DMS114 treated with DMSO at 0.1 percent for 48 hours (cell line): ENCODE measurements around the gene POLE.
A peak's percentile ranks its signal among the peaks of the same experiment; 100 is the strongest.

ENCODE experiments used
- DNase-seq: peaks from one replicate; lab custom pipeline; 2025; ENCODE audit not compliant: unreplicated experiment; lab: John Stamatoyannopoulos, UW

POLE gene

DNA sequence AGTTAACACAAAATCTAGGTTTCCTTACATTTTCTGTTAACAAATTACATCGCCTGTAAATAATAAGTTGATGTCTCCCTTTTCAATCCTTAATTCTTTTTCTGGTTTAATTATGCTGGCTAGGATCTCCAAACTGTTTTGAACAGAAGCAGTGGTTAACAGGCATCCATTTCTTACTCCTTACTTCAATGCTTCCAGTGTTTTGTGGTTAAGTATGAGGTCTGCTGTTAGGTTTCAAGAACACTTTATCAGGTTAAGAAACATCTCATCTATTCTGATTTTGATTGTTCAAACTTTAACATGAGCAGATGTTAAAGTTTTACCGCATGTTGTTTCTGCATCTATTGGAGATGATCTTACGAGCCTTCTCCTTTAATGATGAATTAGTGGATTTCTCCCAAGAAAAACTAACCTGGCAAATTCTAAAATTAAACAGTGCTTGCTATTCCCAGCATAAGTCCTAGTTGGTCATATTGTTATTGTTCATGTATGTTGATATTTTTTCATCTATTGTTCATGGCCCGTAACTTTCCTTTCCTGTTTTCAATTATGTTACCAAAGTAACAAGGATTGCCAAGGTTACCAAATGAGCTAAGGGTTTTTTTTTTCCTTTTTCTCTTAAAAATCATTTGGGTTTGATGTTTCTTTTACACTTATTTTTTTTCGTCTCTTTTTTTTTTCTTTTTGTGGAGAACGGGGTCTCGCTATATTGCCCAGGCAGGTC, 33.4 kb downstream of the POLE start:
- no peak for DNase-seq

GRCh38 chr12:132651444-132652100, 35.6 kb downstream of the POLE start:
- peak; percentile 97 for DNase-seq

GRCh38 chr12:132649226-132649945, 37.8 kb downstream of the POLE start:
- no peak for DNase-seq

DNA sequence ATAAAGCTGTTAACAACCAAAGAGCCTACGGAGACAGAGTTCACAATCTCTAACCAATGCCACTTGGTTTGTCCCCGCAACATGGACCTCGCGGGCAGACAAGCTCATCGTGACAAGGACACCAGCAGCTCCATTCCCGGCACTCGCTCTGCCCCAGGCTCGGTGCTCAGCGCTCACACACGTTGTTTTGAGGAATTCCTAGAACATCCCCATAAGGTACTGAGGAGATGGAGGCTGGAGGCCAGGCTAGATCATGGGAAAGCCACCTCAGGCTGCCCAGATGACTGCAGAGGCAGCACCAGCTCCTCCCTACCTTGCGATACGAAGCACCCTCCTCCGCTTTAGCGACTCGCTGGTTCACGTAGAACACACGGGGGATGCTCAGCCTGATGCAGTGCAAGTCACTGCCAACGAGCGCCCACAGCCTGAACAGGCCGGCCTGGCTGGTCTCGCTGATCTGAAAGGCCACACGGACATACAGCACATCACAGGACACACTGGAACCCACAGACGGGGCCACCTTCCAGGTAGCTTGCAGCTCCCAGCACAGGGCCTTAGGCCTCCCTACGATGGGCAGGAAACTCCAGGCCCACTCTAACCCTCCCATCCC, 38.4 kb downstream of the POLE start:
- DNase-seq = no peak

- DNase-seq = no peak
These were observed 39.3 kb downstream of the POLE start for GRCh38 chr12:132647858-132648257.

DNA sequence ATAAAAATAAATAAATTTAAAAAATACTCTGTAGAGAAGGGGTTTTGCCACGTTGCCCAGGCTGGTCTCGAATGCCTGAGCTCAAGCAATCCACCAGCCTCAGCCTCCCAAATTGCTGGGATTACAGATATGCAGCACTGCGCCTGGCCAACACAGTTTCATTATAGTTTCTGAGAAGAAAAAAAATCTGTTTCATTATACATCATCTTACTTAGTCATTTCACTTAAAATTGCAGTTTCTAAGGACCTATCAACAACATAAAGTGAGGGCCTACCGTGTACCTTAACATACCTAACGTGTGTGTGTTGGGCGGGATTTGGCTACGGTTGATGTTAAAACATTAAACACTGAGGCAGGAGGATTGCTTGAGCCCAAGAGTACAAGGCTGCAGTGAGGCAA, 40.3 kb downstream of the POLE start:
- no peak for DNase-seq

- no peak for DNase-seq
These were observed 44.0 kb downstream of the POLE start for GRCh38 chr12:132642846-132643835.

GRCh38 chr12:132641811-132642650, 45.1 kb downstream of the POLE start:
- no peak for DNase-seq

DNA sequence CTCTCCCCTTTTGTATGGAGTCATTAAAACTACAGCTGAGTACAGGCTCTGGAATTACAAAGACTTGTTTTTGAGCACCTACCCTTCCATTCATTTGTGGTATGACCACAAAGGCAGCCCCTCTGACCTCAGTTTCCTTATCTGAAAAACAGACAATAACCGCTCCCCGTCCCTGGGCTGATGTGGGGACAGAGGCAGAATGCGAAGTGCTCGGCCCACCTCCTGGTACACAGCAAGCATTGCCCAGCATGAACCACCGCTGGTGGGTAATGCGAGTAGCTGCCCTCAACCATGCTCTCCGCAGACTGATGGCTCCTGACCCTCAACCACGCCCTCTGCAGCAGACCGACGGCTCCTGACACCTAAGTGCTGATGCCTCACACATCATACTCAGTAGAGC, 46.2 kb downstream of the POLE start:
- DNase-seq = no peak

- DNase-seq = no peak
These were observed 47.1 kb downstream of the POLE start for GRCh38 chr12:132639956-132640520.

- DNase-seq = peak; percentile 34
These were observed 48.4 kb downstream of the POLE start for GRCh38 chr12:132638541-132639408.

DNA sequence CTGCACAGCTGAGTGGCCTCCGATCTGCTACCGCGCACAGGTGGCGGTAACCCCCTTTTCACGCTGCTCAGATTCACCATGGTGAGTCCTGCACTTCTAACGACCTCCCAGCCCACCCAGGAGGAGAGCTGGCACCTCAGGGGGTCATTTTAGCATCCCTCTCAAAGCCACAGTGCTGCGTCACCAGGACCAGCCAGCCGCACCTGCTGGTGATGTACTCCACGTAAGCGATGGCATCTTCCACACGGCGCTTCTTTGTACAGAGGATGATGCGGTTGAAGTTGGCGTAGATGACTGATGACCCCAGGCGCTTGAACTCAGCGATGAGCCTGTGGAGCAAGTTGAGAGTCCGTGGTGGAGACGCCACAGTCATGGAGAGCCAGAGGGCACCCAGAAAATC, 49.3 kb downstream of the POLE start:
- no peak for DNase-seq

GRCh38 chr12:132635076-132635955, 51.8 kb downstream of the POLE start:
- no peak for DNase-seq

DNA sequence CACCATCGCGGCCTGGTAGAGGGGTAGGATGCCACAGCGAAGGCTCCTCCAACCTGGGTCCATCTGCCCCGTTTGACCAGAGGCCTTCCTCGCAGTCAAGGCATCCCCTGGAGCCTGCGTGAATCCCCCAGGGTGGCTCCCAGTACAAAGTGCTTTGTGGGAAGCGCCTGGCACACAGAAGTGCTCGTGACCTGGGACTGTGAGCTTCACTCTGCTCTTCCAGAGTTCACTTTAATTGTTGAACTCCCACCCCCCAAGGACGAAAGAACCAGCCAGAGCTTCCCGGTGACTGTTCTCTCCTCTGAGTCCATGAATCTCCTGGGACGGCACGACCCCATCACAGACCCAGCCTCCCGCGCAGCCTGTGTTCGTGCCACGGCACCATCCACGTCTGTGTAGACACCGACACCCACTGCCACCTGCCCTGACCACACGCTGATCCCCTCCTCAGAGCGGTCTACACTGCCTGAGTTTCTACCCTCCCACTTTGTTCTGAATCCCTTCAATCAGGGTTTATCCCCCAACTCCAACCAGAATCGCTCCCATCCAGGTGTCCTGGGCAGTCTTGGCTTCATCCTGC, 52.6 kb downstream of the POLE start:
- DNase-seq = no peak

GRCh38 chr12:132633901-132634300, 53.2 kb downstream of the POLE start:
- no peak for DNase-seq

- no peak for DNase-seq
These were observed 53.7 kb downstream of the POLE start for GRCh38 chr12:132633398-132633797.
